Measurements from ENCODE around the gene GFRAL.

DNA sequence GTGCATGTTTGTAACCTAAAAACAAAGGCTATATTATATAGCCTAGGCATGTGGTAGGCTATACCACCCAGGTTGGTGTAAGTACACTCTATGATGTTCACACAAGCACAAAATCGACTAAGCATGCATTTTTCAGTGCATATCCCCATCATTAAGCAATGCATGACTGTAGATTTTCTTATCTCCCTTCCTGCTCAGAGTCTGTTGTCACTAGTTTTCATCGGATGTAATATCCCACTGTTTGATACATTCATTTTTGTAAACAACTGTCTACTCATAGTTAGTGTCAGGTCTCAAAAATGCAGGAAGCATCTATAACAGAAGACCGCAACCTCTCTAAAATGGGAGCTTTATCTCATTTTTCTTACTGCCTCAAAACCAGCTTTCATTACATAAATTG is 70.7 kb downstream of the GFRAL start:
- TF ChIP-seq, protein P1, sequence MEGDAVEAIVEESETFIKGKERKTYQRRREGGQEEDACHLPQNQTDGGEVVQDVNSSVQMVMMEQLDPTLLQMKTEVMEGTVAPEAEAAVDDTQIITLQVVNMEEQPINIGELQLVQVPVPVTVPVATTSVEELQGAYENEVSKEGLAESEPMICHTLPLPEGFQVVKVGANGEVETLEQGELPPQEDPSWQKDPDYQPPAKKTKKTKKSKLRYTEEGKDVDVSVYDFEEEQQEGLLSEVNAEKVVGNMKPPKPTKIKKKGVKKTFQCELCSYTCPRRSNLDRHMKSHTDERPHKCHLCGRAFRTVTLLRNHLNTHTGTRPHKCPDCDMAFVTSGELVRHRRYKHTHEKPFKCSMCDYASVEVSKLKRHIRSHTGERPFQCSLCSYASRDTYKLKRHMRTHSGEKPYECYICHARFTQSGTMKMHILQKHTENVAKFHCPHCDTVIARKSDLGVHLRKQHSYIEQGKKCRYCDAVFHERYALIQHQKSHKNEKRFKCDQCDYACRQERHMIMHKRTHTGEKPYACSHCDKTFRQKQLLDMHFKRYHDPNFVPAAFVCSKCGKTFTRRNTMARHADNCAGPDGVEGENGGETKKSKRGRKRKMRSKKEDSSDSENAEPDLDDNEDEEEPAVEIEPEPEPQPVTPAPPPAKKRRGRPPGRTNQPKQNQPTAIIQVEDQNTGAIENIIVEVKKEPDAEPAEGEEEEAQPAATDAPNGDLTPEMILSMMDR (conservative IDR thresholded peaks at IDR 0.05; ENCODE audit: low read depth, low read length), result no peak
- no peak for TF ChIP-seq MXI1 (IDR thresholded peaks at IDR 0.05; ENCODE audit: borderline replicate concordance, low read depth, low read length)
